Mesenchymal stem cell (in vitro differentiated cells and primary cell): ENCODE measurements around the gene WDR18.

Source experiments
- DNase-seq: peaks from one replicate; pipeline ENCODE4 v3.0.0-alpha.2; 2013
- H2AFZ ChIP-seq: one replicate; pipeline ENCODE4 v1.6.1; 2013; ENCODE audit warnings: low read depth, mild to moderate bottlenecking, control low read depth, inconsistent platforms, low read length, moderate library complexity
- H2AK5ac ChIP-seq: 2 replicates; pipeline ENCODE4 v1.6.1; 2013; ENCODE audit warnings: low read length, moderate library complexity, mild to moderate bottlenecking, inconsistent platforms; ENCODE audit not compliant: severe bottlenecking
- H2BK120ac ChIP-seq: one replicate; pipeline ENCODE4 v1.6.1; 2013; ENCODE audit warnings: low read depth, mild to moderate bottlenecking, inconsistent platforms, low read length, moderate library complexity
- H2BK12ac ChIP-seq, 2 experiments: one replicate each; pipeline ENCODE4 v1.6.1; 2013; ENCODE audit warnings: inconsistent platforms in 2 of 2, low read length in 2 of 2, mild to moderate bottlenecking in 2 of 2, moderate library complexity in 2 of 2, control low read depth in 1 of 2
- H2BK15ac ChIP-seq: one replicate; pipeline ENCODE4 v1.6.1; 2013; ENCODE audit warnings: mild to moderate bottlenecking, low read depth, inconsistent platforms; ENCODE audit not compliant: poor library complexity, severe bottlenecking
- H2BK5ac ChIP-seq: 2 replicates; pipeline ENCODE4 v1.6.1; 2013; ENCODE audit warnings: low read depth, mild to moderate bottlenecking, low read length, control low read depth, inconsistent platforms; ENCODE audit not compliant: poor library complexity, severe bottlenecking
- H3K14ac ChIP-seq, 2 experiments: one replicate each; pipeline ENCODE4 v1.6.1; 2013; ENCODE audit warnings: inconsistent platforms in 2 of 2, low read length in 2 of 2, control low read depth in 1 of 2, mild to moderate bottlenecking in 1 of 2, moderate library complexity in 1 of 2
- H3K18ac ChIP-seq, 2 experiments: one replicate each; pipeline ENCODE4 v1.6.1; 2013; ENCODE audit warnings: inconsistent platforms in 2 of 2, low read length in 2 of 2, control low read depth in 1 of 2, low read depth in 1 of 2, mild to moderate bottlenecking in 1 of 2
- H3K23ac ChIP-seq, 2 experiments: one replicate each; pipeline ENCODE4 v1.6.1; 2013; ENCODE audit warnings: inconsistent platforms in 2 of 2, low read length in 2 of 2, mild to moderate bottlenecking in 2 of 2, moderate library complexity in 2 of 2, control low read depth in 1 of 2
- H3K27ac ChIP-seq: 2 replicates; pipeline ENCODE4 v1.5.1; 2013; ENCODE audit warnings: mild to moderate bottlenecking, moderate library complexity, low read length, control low read depth, inconsistent platforms; ENCODE audit not compliant: poor library complexity, severe bottlenecking
- H3K27me3 ChIP-seq, 2 experiments: 2 replicates each; pipeline versions ENCODE4 v1.6.1 to v1.7.0; 2013; ENCODE audit warnings: low read length in 2 of 2, mild to moderate bottlenecking in 2 of 2, moderate library complexity in 2 of 2, control low read depth in 1 of 2, inconsistent platforms in 1 of 2; ENCODE audit not compliant: control insufficient read depth in 1 of 2, insufficient read depth in 1 of 2
- H3K36me3 ChIP-seq, 2 experiments: 2 replicates each; pipeline versions ENCODE4 v1.6.1 to v1.7.0; 2013; ENCODE audit warnings: low read length in 2 of 2, control low read depth in 1 of 2, inconsistent platforms in 1 of 2, low read depth in 1 of 2, mild to moderate bottlenecking in 1 of 2; ENCODE audit not compliant: insufficient read depth in 2 of 2, control insufficient read depth in 1 of 2
- H3K4ac ChIP-seq, 2 experiments: one replicate each; pipeline ENCODE4 v1.6.1; 2013; ENCODE audit warnings: inconsistent platforms in 2 of 2, low read length in 2 of 2, mild to moderate bottlenecking in 2 of 2, moderate library complexity in 2 of 2, control low read depth in 1 of 2, low read depth in 1 of 2
- H3K4me1 ChIP-seq: 2 replicates; pipeline ENCODE4 v1.6.1; 2013; ENCODE audit warnings: low read depth, low read length, control low read depth; ENCODE audit not compliant: control insufficient read depth, insufficient read depth
- H3K4me2 ChIP-seq: 2 replicates; pipeline ENCODE4 v1.6.1; 2013; ENCODE audit warnings: low read length, mild to moderate bottlenecking, inconsistent platforms; ENCODE audit not compliant: poor library complexity, severe bottlenecking
- H3K4me3 ChIP-seq, 2 experiments: 2 replicates each; pipeline versions ENCODE4 v1.5.1 to v1.7.0; 2013; ENCODE audit warnings: low read length in 2 of 2, mild to moderate bottlenecking in 2 of 2, control low read depth in 1 of 2, low read depth in 1 of 2; ENCODE audit not compliant: insufficient read depth in 1 of 2
- H3K79me1 ChIP-seq: replicated peaks from 2 replicates; pipeline ENCODE4 v1.6.1; 2013; ENCODE audit warnings: mild to moderate bottlenecking, control low read depth, low read length, inconsistent platforms; ENCODE audit not compliant: poor library complexity, severe bottlenecking
- H3K9ac ChIP-seq: 2 replicates; pipeline ENCODE4 v1.7.0; 2013; ENCODE audit warnings: mild to moderate bottlenecking, low read length, moderate library complexity
- H3K9me3 ChIP-seq: 2 replicates; pipeline ENCODE4 v1.7.0; 2013; ENCODE audit warnings: mild to moderate bottlenecking, low read length; ENCODE audit not compliant: control insufficient read depth
- H4K8ac ChIP-seq: one replicate; pipeline ENCODE4 v1.6.1; 2013; ENCODE audit warnings: inconsistent platforms, mild to moderate bottlenecking, low read length, moderate library complexity
- H4K91ac ChIP-seq: one replicate; pipeline ENCODE4 v1.6.1; 2013; ENCODE audit warnings: mild to moderate bottlenecking, low read length, inconsistent platforms
- WGBS: methylation state at CpG from one replicate; pipeline ENCODE4 v1.1.7; 2013; ENCODE audit warnings: mixed read lengths; 5-methylcytosine and 5-hydroxymethylcytosine counted together

The WDR18 gene

GRCh38 chr19:999379-999719 is 15.2 kb downstream of the WDR18 start:
- Histone ChIP-seq H3K9me3 (no peaks in the 10 kb centered on the region), H2BK15ac (no peak overlapping the region), H3K79me1 (no peaks in the 10 kb centered on the region), H3K4me3 (no peak overlapping the region), H3K4me1 (peaks cover 23% of the 10 kb centered on the region), H3K23ac (no peak overlapping the region), H3K18ac (no peak overlapping the region), H2AK5ac (no peak overlapping the region), H2BK5ac (no peak overlapping the region), H2AFZ (no peak overlapping the region), H3K36me3 (peaks cover 0 to 16% of the 10 kb centered on the region in 2 experiments), H3K27ac (no peak overlapping the region), H3K4ac (no peak overlapping the region), H3K4me2 (no peak overlapping the region), H4K8ac (no peak overlapping the region), H2BK12ac (no peak overlapping the region), H3K27me3 (peaks cover 45 to 73% of the 10 kb centered on the region in 2 experiments), H3K14ac (no peak overlapping the region), H2BK120ac (no peak overlapping the region), H4K91ac (no peak overlapping the region), H3K9ac (no peak overlapping the region)
- WGBS = 83% methylated on average over 3 of the region's 3 CpGs
- no peak for DNase-seq

GRCh38 chr19:1000095-1000494 is 15.9 kb downstream of the WDR18 start, which contains the start of gene GRIN3B:
GRIN3B (plus strand) TSS chr19:1000419; CDS start chr19:1000438, 19 bp downstream.
- no peak within 1 kb of the TSS for H2AK5ac ChIP-seq
- H2BK120ac ChIP-seq = no peak within 1 kb of the TSS
- H3K4me3 ChIP-seq = peak within 1 kb of the TSS in 1 of 2 experiments; percentile 38
- no peaks in the 10 kb centered on the region for H3K79me1 ChIP-seq
- no peak within 1 kb of the TSS for H2BK12ac ChIP-seq
- peaks cover 45 to 78% of the 10 kb centered on the region in 2 experiments for H3K27me3 ChIP-seq
- DNase-seq = peak; percentile 51
- no peak within 1 kb of the TSS for H3K9ac ChIP-seq
- H3K14ac ChIP-seq = no peak within 1 kb of the TSS
- no peak within 1 kb of the TSS for H3K4ac ChIP-seq
- H3K4me1 ChIP-seq = peaks cover 20% of the 10 kb centered on the region
- H3K23ac ChIP-seq = no peak within 1 kb of the TSS
- H3K18ac ChIP-seq = no peak within 1 kb of the TSS
- H3K9me3 ChIP-seq = no peaks in the 10 kb centered on the region
- H3K27ac ChIP-seq = no peak within 1 kb of the TSS
- H2AFZ ChIP-seq = peak within 1 kb of the TSS; percentile 19
- peak within 1 kb of the TSS; percentile 33 for H2BK15ac ChIP-seq
- 2% methylated on average over 39 of the region's 43 CpGs for WGBS
- H2BK5ac ChIP-seq = no peak within 1 kb of the TSS
- H3K4me2 ChIP-seq = peak within 1 kb of the TSS; percentile 73
- H3K36me3 ChIP-seq = peaks cover 0 to 8% of the 10 kb centered on the region in 2 experiments
- no peak within 1 kb of the TSS for H4K91ac ChIP-seq
- no peak within 1 kb of the TSS for H4K8ac ChIP-seq

GRCh38 chr19:1000591-1001537 is 16.7 kb downstream of the WDR18 start:
- Histone ChIP-seq H3K14ac (no peak overlapping the region), H3K79me1 (no peaks in the 10 kb centered on the region), H3K18ac (no peak overlapping the region), H2AFZ (no peak overlapping the region), H3K4me3 (no peak overlapping the region), H3K4me1 (peaks cover 12% of the 10 kb centered on the region), H4K91ac (no peak overlapping the region), H2AK5ac (no peak overlapping the region), H3K27me3 (peaks cover 42 to 72% of the 10 kb centered on the region in 2 experiments), H4K8ac (no peak overlapping the region), H3K27ac (no peak overlapping the region), H3K4ac (no peak overlapping the region), H2BK12ac (no peak overlapping the region), H3K36me3 (peaks cover 0 to under 1% of the 10 kb centered on the region in 2 experiments), H2BK15ac (peak overlapping the region; percentile 33), H3K23ac (no peak overlapping the region), H2BK120ac (no peak overlapping the region), H3K9ac (no peak overlapping the region), H3K4me2 (peak overlapping the region; percentile 26), H3K9me3 (no peaks in the 10 kb centered on the region), H2BK5ac (no peak overlapping the region)
- DNase-seq = no peak
- 11% methylated on average over 54 of the region's 73 CpGs for WGBS

- no peak overlapping the region for H3K18ac ChIP-seq
- WGBS = 23% methylated on average over 15 of the region's 20 CpGs
- H2BK15ac ChIP-seq = no peak overlapping the region
- no peak overlapping the region for H2AK5ac ChIP-seq
- H3K79me1 ChIP-seq = no peaks in the 10 kb centered on the region
- no peak overlapping the region for H2BK5ac ChIP-seq
- no peaks in the 10 kb centered on the region for H3K9me3 ChIP-seq
- H3K23ac ChIP-seq = no peak overlapping the region
- H3K36me3 ChIP-seq = peaks cover 0 to 4% of the 10 kb centered on the region in 2 experiments
- H2BK120ac ChIP-seq = no peak overlapping the region
- peak; percentile 52 for DNase-seq
- peaks cover 5% of the 10 kb centered on the region for H3K4me1 ChIP-seq
- no peak overlapping the region for H3K4ac ChIP-seq
- no peak overlapping the region for H3K4me3 ChIP-seq
- H3K14ac ChIP-seq = no peak overlapping the region
- H3K4me2 ChIP-seq = no peak overlapping the region
- no peak overlapping the region for H2BK12ac ChIP-seq
- H2AFZ ChIP-seq = no peak overlapping the region
- no peak overlapping the region for H3K27ac ChIP-seq
- H3K9ac ChIP-seq = no peak overlapping the region
- H3K27me3 ChIP-seq = peaks cover 34 to 64% of the 10 kb centered on the region in 2 experiments
- no peak overlapping the region for H4K91ac ChIP-seq
- no peak overlapping the region for H4K8ac ChIP-seq
Observed at GRCh38 chr19:1001538-1002166, 17.5 kb downstream of the WDR18 start.
